GM23338 (cell line): ENCODE measurements around the gene PCSK7. TPM values are rescaled to one million over a fixed set of nuclear protein-coding genes. Genes with fewer than 3 reads are reported as not detected.

Experiments
- ATAC-seq: fragments of 200-7000 bp; cut with Tn5 transposase; 3 replicates; pipeline ENCODE4 v1.9.1; 2020
- DNase-seq: peaks from one replicate; pipeline ENCODE4 v3.0.0-alpha.2; 2015; ENCODE audit warnings: low spot score
- H2AFZ ChIP-seq: fragments of 200-600 bp; sonication (generic); 2 replicates; pipeline ENCODE4 v1.8.0; 2016; ENCODE audit warnings: antibody characterized with exemption, mild to moderate bottlenecking, moderate library complexity
- H3F3A ChIP-seq: fragments of 200-600 bp; sonication (generic); replicated peaks from 2 replicates; pipeline ENCODE4 v1.8.0; 2017; ENCODE audit warnings: antibody characterized with exemption, mixed run types, low read depth
- H3K27ac ChIP-seq: fragments of 200-600 bp; sonication (generic); 2 replicates; pipeline ENCODE4 v1.6.1; 2016; ENCODE audit warnings: low read depth
- H3K27me3 ChIP-seq: fragments of 200-600 bp; sonication (generic); 2 replicates; pipeline ENCODE4 v1.8.0; 2016; ENCODE audit warnings: mild to moderate bottlenecking, mixed run types, moderate library complexity; ENCODE audit not compliant: insufficient read depth
- H3K36me3 ChIP-seq: fragments of 200-600 bp; sonication (generic); 2 replicates; pipeline ENCODE4 v1.8.0; 2016; ENCODE audit warnings: mild to moderate bottlenecking; ENCODE audit not compliant: insufficient read depth
- H3K4me1 ChIP-seq: fragments of 200-600 bp; sonication (generic); 2 replicates; pipeline ENCODE4 v1.8.0; 2016; ENCODE audit warnings: mild to moderate bottlenecking, moderate library complexity; ENCODE audit not compliant: insufficient read depth
- H3K4me2 ChIP-seq: fragments of 200-600 bp; sonication (generic); 2 replicates; pipeline ENCODE4 v1.7.1; 2017; ENCODE audit warnings: mixed run types
- H3K4me3 ChIP-seq: fragments of 200-600 bp; sonication (generic); 2 replicates; pipeline ENCODE4 v1.6.1; 2016; ENCODE audit warnings: mixed run types
- H3K79me2 ChIP-seq: fragments of 200-600 bp; sonication (generic); replicated peaks from 2 replicates; pipeline ENCODE4 v1.8.0; 2017; ENCODE audit warnings: mild to moderate bottlenecking; ENCODE audit not compliant: insufficient read depth
- H3K9me2 ChIP-seq: fragments of 200-600 bp; sonication (generic); 2 replicates; pipeline ENCODE4 v1.8.0; 2017; ENCODE audit not compliant: insufficient read depth
- H4K20me1 ChIP-seq: fragments of 200-600 bp; sonication (generic); replicated peaks from 2 replicates; pipeline ENCODE4 v1.8.0; 2017; ENCODE audit warnings: mild to moderate bottlenecking; ENCODE audit not compliant: insufficient read depth
- H3K27ac Mint-ChIP-seq: 2 replicates; pipeline ENCODE4 v1.8.0; 2020; ENCODE audit warnings: inconsistent platforms, mild to moderate bottlenecking, moderate library complexity, mixed read lengths
- H3K27me3 Mint-ChIP-seq: 3 replicates; pipeline ENCODE4 v1.8.0; 2022; ENCODE audit warnings: low read depth, mild to moderate bottlenecking, moderate library complexity, mixed read lengths, inconsistent platforms; ENCODE audit not compliant: insufficient read depth, poor library complexity
- H3K36me3 Mint-ChIP-seq: 3 replicates; pipeline ENCODE4 v1.8.0; 2021; ENCODE audit warnings: low read depth, mild to moderate bottlenecking, inconsistent platforms, moderate library complexity, mixed read lengths
- H3K4me1 Mint-ChIP-seq: 3 replicates; pipeline ENCODE4 v1.8.0; 2020; ENCODE audit warnings: mild to moderate bottlenecking, inconsistent platforms, mixed read lengths
- H3K4me3 Mint-ChIP-seq: 3 replicates; pipeline ENCODE4 v1.8.0; 2021; ENCODE audit warnings: moderate library complexity, mild to moderate bottlenecking, inconsistent platforms, mixed read lengths
- H3K9me3 Mint-ChIP-seq: 3 replicates; pipeline ENCODE4 v1.8.0; 2020; ENCODE audit warnings: moderate library complexity, mild to moderate bottlenecking, inconsistent platforms, mixed read lengths
- CREB1 ChIP-seq: fragments of 250-450 bp; sonication (Bioruptor Pico); IDR thresholded peaks from 2 replicates; pipeline ENCODE4 v1.5.0; 2020; ENCODE audit warnings: low read depth, mild to moderate bottlenecking, moderate library complexity
- EZH2 ChIP-seq: fragments of 200-600 bp; sonication (generic); IDR thresholded peaks from one replicate; pipeline ENCODE4 v1.8.0; 2017; ENCODE audit warnings: antibody characterized with exemption, mild to moderate bottlenecking, low read depth; ENCODE audit not compliant: unreplicated experiment
- EZH2phosphoT487 ChIP-seq: fragments of 200-600 bp; sonication (generic); IDR thresholded peaks from one replicate; pipeline ENCODE4 v1.8.1; 2018; ENCODE audit warnings: antibody characterized with exemption; ENCODE audit not compliant: unreplicated experiment
- JUNB ChIP-seq: IDR thresholded peaks from one replicate; pipeline ENCODE4 v1.6.1; 2016; ENCODE audit warnings: antibody characterized with exemption; ENCODE audit not compliant: unreplicated experiment
- NANOG ChIP-seq: IDR thresholded peaks from 2 replicates; pipeline ENCODE4 v1.6.1; 2016; ENCODE audit warnings: antibody characterized with exemption, borderline replicate concordance
- POLR2AphosphoS5 ChIP-seq: IDR thresholded peaks from 2 replicates; pipeline ENCODE4 v1.6.1; 2016; ENCODE audit warnings: antibody characterized with exemption, low read depth
- STAT1 ChIP-seq: IDR thresholded peaks from one replicate; pipeline ENCODE4 v1.6.1; 2016; ENCODE audit warnings: antibody characterized with exemption; ENCODE audit not compliant: unreplicated experiment
- ZNF331 ChIP-seq: fragments of 250-450 bp; sonication (Bioruptor Pico); IDR thresholded peaks from 2 replicates; pipeline ENCODE4 v1.5.0; 2020; ENCODE audit warnings: low read depth, mild to moderate bottlenecking, moderate library complexity
- polyA plus RNA-seq: library from polyadenylated mRNA; unstranded; fragments of >200 nt; fragmentation: Nextera tagmentation; extraction: Ambion mirVana; gene quantifications from 2 replicates; pipeline ENCODE4 v1.2.1, GENCODE V29; 2016
- total RNA-seq: library from RNA; depleted of rRNA; stranded (reverse); fragments of >200 nt; shearing (Covaris generic); gene quantifications from 2 replicates; pipeline ENCODE4 v1.2.3, GENCODE V29; 2014
- TF ChIP-seq, protein P1 (sequence below): fragments of 250-450 bp; sonication (Bioruptor Pico); IDR thresholded peaks from 2 replicates; pipeline ENCODE4 v1.5.0; 2020; ENCODE audit warnings: mild to moderate bottlenecking, moderate library complexity
- TF ChIP-seq, protein P2 (sequence below), 2 experiments: fragments of 200-600 bp in 1 of 2; sonication (generic) in 1 of 2; conservative IDR thresholded peaks; 2 replicates each; pipeline versions ENCODE4 v1.5.1 to v1.6.1; 2016 to 2017; ENCODE audit warnings: antibody characterized with exemption in 2 of 2, low read depth in 2 of 2, mild to moderate bottlenecking in 2 of 2, moderate library complexity in 1 of 2
- TF ChIP-seq, protein P3 (sequence below): IDR thresholded peaks from 2 replicates; pipeline ENCODE4 v1.6.1; 2016; ENCODE audit warnings: antibody characterized with exemption
- TF ChIP-seq, protein P4 (sequence below): IDR thresholded peaks from one replicate; pipeline ENCODE4 v1.6.1; 2018; ENCODE audit warnings: antibody characterized with exemption; ENCODE audit not compliant: unreplicated experiment

The PCSK7 gene
- total and polyA plus RNA-seq, 2 experiments from 2014 or later: 12.4 to 46.4 TPM

DNA sequence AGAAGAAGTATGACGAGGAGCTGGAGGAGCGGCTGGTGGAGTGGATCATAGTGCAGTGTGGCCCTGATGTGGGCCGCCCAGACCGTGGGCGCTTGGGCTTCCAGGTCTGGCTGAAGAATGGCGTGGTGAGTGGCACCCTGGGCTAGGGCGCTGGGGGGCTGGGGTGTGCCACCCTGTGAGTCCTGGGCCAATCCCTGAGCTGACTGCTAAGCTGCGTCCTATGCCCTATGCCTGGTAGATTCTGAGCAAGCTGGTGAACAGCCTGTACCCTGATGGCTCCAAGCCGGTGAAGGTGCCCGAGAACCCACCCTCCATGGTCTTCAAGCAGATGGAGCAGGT is 28.8 kb downstream of the PCSK7 start (continued):
- TF ChIP-seq, protein P1, sequence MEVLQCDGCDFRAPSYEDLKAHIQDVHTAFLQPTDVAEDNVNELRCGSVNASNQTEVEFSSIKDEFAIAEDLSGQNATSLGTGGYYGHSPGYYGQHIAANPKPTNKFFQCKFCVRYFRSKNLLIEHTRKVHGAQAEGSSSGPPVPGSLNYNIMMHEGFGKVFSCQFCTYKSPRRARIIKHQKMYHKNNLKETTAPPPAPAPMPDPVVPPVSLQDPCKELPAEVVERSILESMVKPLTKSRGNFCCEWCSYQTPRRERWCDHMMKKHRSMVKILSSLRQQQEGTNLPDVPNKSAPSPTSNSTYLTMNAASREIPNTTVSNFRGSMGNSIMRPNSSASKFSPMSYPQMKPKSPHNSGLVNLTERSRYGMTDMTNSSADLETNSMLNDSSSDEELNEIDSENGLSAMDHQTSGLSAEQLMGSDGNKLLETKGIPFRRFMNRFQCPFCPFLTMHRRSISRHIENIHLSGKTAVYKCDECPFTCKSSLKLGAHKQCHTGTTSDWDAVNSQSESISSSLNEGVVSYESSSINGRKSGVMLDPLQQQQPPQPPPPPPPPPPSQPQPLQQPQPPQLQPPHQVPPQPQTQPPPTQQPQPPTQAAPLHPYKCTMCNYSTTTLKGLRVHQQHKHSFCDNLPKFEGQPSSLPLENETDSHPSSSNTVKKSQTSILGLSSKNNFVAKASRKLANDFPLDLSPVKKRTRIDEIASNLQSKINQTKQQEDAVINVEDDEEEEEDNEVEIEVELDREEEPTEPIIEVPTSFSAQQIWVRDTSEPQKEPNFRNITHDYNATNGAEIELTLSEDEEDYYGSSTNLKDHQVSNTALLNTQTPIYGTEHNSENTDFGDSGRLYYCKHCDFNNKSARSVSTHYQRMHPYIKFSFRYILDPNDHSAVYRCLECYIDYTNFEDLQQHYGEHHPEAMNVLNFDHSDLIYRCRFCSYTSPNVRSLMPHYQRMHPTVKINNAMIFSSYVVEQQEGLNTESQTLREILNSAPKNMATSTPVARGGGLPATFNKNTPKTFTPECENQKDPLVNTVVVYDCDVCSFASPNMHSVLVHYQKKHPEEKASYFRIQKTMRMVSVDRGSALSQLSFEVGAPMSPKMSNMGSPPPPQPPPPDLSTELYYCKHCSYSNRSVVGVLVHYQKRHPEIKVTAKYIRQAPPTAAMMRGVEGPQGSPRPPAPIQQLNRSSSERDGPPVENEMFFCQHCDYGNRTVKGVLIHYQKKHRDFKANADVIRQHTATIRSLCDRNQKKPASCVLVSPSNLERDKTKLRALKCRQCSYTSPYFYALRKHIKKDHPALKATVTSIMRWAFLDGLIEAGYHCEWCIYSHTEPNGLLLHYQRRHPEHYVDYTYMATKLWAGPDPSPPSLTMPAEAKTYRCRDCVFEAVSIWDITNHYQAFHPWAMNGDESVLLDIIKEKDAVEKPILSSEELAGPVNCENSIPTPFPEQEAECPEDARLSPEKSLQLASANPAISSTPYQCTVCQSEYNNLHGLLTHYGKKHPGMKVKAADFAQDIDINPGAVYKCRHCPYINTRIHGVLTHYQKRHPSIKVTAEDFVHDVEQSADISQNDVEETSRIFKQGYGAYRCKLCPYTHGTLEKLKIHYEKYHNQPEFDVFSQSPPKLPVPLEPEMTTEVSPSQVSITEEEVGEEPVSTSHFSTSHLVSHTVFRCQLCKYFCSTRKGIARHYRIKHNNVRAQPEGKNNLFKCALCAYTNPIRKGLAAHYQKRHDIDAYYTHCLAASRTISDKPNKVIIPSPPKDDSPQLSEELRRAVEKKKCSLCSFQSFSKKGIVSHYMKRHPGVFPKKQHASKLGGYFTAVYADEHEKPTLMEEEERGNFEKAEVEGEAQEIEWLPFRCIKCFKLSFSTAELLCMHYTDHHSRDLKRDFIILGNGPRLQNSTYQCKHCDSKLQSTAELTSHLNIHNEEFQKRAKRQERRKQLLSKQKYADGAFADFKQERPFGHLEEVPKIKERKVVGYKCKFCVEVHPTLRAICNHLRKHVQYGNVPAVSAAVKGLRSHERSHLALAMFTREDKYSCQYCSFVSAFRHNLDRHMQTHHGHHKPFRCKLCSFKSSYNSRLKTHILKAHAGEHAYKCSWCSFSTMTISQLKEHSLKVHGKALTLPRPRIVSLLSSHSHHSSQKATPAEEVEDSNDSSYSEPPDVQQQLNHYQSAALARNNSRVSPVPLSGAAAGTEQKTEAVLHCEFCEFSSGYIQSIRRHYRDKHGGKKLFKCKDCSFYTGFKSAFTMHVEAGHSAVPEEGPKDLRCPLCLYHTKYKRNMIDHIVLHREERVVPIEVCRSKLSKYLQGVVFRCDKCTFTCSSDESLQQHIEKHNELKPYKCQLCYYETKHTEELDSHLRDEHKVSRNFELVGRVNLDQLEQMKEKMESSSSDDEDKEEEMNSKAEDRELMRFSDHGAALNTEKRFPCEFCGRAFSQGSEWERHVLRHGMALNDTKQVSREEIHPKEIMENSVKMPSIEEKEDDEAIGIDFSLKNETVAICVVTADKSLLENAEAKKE (CRISPR knock-in tag): no peak
- TF ChIP-seq ZNF331: no peak

DNA sequence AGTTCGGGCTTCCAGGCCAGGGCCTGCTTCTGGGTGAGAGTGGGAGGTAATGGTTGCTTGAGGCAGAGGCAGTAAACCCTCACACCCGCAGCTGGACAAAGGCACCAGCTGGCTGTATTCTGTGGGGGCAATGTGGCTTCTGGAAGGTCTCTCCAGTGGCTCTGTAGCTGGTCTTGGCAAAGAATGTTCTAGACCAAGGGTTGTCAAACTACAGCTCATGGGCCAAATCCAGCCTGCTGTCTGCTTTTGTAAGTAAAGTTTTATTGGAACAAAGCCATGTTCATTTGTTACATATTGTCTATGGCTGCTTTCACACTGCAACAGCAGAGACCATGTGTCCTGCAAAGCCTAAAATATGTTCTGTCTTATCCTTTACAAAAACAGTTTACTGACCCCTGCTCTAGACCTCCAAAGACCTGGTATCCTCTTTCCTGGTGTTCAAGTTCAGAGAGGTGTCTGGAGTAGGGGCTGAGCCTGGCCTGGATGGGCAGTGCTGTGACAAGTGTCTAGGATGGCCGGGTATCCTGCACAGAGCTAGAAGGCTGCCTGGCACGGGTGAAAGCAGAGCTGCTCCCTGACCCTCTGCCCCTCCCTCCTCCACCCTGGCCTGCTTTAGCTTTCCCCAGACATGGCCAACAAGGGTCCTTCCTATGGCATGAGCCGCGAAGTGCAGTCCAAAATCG is 29.3 kb downstream of the PCSK7 start:
- Histone ChIP-seq H3K27ac (no peak overlapping the region), H3F3A (peaks cover 15% of the 10 kb centered on the region), H3K4me2 (no peak overlapping the region), H3K4me3 (no peak overlapping the region), H4K20me1 (no peaks in the 10 kb centered on the region), H2AFZ (no peak overlapping the region), H3K36me3 (no peaks in the 10 kb centered on the region), H3K27me3 (no peaks in the 10 kb centered on the region), H3K9me2 (no peaks in the 10 kb centered on the region), H3K79me2 (peaks cover 23% of the 10 kb centered on the region), H3K4me1 (peaks cover 30% of the 10 kb centered on the region)
- peaks cover 26% of the 10 kb centered on the region for H3K27me3 Mint-ChIP-seq
- H3K27ac Mint-ChIP-seq: no peak overlapping the region
- H3K36me3 Mint-ChIP-seq: peaks cover 34% of the 10 kb centered on the region
- H3K9me3 Mint-ChIP-seq: no peaks in the 10 kb centered on the region; the same call in 2 of the 3 replicates
- no peak overlapping the region for H3K4me3 Mint-ChIP-seq
- ATAC-seq: no peak
- DNase-seq: no peak
- H3K4me1 Mint-ChIP-seq: peaks cover 38% of the 10 kb centered on the region
- TF ChIP-seq POLR2AphosphoS5 (no peak), NANOG (no peak), EZH2phosphoT487 (no peak), EZH2 (no peak), JUNB (no peak), STAT1 (no peak), CREB1 (CRISPR knock-in tag) (no peak)
- TF ChIP-seq, protein P2, sequence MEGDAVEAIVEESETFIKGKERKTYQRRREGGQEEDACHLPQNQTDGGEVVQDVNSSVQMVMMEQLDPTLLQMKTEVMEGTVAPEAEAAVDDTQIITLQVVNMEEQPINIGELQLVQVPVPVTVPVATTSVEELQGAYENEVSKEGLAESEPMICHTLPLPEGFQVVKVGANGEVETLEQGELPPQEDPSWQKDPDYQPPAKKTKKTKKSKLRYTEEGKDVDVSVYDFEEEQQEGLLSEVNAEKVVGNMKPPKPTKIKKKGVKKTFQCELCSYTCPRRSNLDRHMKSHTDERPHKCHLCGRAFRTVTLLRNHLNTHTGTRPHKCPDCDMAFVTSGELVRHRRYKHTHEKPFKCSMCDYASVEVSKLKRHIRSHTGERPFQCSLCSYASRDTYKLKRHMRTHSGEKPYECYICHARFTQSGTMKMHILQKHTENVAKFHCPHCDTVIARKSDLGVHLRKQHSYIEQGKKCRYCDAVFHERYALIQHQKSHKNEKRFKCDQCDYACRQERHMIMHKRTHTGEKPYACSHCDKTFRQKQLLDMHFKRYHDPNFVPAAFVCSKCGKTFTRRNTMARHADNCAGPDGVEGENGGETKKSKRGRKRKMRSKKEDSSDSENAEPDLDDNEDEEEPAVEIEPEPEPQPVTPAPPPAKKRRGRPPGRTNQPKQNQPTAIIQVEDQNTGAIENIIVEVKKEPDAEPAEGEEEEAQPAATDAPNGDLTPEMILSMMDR (conservative IDR thresholded peaks at IDR 0.05; ENCODE audit: low read depth in 2 of 2): no peak
- TF ChIP-seq, protein P3, sequence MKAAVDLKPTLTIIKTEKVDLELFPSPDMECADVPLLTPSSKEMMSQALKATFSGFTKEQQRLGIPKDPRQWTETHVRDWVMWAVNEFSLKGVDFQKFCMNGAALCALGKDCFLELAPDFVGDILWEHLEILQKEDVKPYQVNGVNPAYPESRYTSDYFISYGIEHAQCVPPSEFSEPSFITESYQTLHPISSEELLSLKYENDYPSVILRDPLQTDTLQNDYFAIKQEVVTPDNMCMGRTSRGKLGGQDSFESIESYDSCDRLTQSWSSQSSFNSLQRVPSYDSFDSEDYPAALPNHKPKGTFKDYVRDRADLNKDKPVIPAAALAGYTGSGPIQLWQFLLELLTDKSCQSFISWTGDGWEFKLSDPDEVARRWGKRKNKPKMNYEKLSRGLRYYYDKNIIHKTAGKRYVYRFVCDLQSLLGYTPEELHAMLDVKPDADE: no peak
- TF ChIP-seq, protein P4, sequence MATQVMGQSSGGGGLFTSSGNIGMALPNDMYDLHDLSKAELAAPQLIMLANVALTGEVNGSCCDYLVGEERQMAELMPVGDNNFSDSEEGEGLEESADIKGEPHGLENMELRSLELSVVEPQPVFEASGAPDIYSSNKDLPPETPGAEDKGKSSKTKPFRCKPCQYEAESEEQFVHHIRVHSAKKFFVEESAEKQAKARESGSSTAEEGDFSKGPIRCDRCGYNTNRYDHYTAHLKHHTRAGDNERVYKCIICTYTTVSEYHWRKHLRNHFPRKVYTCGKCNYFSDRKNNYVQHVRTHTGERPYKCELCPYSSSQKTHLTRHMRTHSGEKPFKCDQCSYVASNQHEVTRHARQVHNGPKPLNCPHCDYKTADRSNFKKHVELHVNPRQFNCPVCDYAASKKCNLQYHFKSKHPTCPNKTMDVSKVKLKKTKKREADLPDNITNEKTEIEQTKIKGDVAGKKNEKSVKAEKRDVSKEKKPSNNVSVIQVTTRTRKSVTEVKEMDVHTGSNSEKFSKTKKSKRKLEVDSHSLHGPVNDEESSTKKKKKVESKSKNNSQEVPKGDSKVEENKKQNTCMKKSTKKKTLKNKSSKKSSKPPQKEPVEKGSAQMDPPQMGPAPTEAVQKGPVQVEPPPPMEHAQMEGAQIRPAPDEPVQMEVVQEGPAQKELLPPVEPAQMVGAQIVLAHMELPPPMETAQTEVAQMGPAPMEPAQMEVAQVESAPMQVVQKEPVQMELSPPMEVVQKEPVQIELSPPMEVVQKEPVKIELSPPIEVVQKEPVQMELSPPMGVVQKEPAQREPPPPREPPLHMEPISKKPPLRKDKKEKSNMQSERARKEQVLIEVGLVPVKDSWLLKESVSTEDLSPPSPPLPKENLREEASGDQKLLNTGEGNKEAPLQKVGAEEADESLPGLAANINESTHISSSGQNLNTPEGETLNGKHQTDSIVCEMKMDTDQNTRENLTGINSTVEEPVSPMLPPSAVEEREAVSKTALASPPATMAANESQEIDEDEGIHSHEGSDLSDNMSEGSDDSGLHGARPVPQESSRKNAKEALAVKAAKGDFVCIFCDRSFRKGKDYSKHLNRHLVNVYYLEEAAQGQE: no peak
